Measurements from ENCODE around the gene SNX13.

DNA sequence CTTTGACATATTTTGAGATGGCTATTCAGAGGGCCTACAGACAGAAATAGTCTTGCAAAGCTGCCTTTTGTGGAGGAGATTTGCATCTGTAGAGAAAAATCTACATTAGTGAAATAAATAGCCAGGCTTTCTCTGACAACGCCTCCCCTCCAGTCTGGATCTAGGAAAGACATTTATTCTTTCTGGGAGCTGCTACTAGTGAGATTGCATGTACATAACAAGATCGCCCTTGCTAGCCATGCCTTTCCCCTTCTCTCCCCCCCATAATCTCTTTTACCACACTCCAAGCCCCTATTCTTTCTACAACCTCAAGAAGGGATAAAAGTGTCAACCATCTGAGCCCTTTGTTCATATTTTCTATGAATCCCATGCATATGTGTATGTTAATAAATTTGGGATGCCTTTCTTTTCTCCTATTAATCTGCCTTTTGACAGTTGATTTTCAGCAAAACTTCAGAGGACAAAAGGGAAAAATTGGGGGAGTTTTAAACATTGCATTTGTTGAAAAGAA lies 194.2 kb downstream of the SNX13 start:
- TF ChIP-seq, protein P1, sequence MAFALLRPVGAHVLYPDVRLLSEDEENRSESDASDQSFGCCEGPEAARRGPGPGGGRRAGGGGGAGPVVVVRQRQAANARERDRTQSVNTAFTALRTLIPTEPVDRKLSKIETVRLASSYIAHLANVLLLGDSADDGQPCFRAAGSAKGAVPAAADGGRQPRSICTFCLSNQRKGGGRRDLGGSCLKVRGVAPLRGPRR (CRISPR knock-in tag; IDR thresholded peaks at IDR 0.05): no peak
- TF ChIP-seq, protein P2, sequence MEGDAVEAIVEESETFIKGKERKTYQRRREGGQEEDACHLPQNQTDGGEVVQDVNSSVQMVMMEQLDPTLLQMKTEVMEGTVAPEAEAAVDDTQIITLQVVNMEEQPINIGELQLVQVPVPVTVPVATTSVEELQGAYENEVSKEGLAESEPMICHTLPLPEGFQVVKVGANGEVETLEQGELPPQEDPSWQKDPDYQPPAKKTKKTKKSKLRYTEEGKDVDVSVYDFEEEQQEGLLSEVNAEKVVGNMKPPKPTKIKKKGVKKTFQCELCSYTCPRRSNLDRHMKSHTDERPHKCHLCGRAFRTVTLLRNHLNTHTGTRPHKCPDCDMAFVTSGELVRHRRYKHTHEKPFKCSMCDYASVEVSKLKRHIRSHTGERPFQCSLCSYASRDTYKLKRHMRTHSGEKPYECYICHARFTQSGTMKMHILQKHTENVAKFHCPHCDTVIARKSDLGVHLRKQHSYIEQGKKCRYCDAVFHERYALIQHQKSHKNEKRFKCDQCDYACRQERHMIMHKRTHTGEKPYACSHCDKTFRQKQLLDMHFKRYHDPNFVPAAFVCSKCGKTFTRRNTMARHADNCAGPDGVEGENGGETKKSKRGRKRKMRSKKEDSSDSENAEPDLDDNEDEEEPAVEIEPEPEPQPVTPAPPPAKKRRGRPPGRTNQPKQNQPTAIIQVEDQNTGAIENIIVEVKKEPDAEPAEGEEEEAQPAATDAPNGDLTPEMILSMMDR (IDR thresholded peaks at IDR 0.05 in 2 of 3, conservative IDR thresholded peaks at IDR 0.05 in 1 of 3; ENCODE audit: insufficient read depth in 2 of 3, low read depth in 1 of 3, low read length in 3 of 3): no peak
- TF ChIP-seq NFYB (IDR thresholded peaks at IDR 0.05; ENCODE audit: extremely low read depth, insufficient read length) (no peak), NR2F6 (CRISPR knock-in tag; IDR thresholded peaks at IDR 0.05) (no peak)
- TF ChIP-seq, protein P3, sequence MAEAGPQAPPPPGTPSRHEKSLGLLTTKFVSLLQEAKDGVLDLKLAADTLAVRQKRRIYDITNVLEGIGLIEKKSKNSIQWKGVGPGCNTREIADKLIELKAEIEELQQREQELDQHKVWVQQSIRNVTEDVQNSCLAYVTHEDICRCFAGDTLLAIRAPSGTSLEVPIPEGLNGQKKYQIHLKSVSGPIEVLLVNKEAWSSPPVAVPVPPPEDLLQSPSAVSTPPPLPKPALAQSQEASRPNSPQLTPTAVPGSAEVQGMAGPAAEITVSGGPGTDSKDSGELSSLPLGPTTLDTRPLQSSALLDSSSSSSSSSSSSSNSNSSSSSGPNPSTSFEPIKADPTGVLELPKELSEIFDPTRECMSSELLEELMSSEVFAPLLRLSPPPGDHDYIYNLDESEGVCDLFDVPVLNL (CRISPR knock-in tag; IDR thresholded peaks at IDR 0.05; ENCODE audit: low read depth): no peak
- TF ChIP-seq, protein P4, sequence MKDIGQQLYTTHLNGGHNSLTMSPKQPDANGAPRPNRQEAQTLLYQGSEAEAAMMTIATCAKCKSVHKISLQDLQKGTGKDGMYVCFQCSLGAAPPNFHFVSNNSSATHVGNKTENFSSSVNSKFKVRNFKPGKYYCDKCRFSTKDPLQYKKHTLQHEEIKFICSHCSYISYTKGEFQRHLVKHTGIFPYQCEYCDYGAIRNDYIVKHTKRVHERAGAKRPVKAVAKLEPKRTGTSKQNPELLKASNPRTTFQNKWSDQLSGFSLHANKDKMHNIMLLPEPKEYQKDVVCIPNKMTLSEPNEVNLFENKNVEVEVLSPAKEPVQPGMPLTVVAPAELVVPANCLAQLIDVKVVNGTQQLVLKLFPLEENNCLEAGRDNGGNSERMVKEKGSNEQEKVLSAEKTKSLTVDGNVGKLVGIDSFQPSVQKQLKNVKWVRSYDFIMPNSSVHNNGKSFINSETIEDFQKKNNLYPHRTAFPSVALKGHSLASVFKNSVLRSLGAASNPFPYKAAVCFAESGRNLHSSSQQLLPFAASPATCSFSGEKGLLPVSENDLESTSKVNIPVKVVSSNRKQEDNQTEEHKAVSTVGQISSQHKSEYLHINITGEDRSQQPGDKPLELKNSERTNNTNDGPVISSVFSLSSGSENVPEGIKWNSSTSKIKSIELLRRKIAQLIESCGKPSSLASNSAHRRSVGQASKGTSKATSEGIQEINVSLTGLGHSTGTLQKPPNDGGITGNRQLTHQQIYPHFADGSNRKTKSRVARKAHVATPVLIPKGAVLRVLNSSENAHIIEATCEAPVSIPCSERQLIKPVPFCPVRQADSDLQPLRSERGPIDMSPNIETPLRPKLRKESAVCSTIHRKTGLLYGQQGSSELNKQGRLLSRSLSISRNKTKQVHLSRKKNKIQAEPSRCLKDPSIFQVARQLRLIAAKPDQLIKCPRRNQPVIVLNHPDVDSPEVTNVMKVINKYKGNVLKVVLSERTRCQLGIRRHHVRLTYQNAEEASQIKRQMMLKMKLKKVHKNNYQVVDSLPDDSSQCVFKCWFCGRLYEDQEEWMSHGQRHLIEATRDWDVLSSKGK (CRISPR knock-in tag; IDR thresholded peaks at IDR 0.05): no peak

All from K562 (cell line).